Measurements from ENCODE around the gene ARHGAP26. TPM values are rescaled to one million over a fixed set of nuclear protein-coding genes. Genes with fewer than 3 reads are reported as not detected.
A peak's percentile ranks its signal among the peaks of the same experiment; 100 is the strongest.
"Not testable (repeated sequence)": the region's sequence is repeated elsewhere in the genome, so short reads cannot be mapped to it uniquely, and the experiment has no call there.

The ARHGAP26 gene
- total RNA-seq, 1 donor from 2014 or later = 42.1 TPM

- H3K27ac ChIP-seq = no peak overlapping the region
- DNase-seq (no peak), ATAC-seq (peak; percentile 35 to 59)
- no peaks in the 10 kb centered on the region for H3K9me3 ChIP-seq
- intact Hi-C loops (cut with DNase I) = no loop called here
- no peaks in the 10 kb centered on the region for H3K4me1 ChIP-seq
- H3K27me3 ChIP-seq (ENCODE audit: low read depth) = no peaks in the 10 kb centered on the region
- H3K4me3 ChIP-seq = no peak overlapping the region
- H3K36me3 ChIP-seq = no peaks in the 10 kb centered on the region
- no peak for TF ChIP-seq CTCF (IDR thresholded peaks at IDR 0.05)
These were observed 224.0 kb downstream of the ARHGAP26 start for GRCh38 chr5:142994218-142994617.

GRCh38 chr5:142995621-142996020, 225.4 kb downstream of the ARHGAP26 start:
- H3K36me3 ChIP-seq; H3K27ac ChIP-seq; H3K9me3 ChIP-seq; H3K4me1 ChIP-seq; H3K27me3 ChIP-seq (ENCODE audit: low read depth); H3K4me3 ChIP-seq; DNase-seq; intact Hi-C loops (cut with DNase I); ATAC-seq: not testable (repeated sequence)

GRCh38 chr5:142997591-142997990, 227.4 kb downstream of the ARHGAP26 start:
- no peak for TF ChIP-seq CTCF (IDR thresholded peaks at IDR 0.05)
- no peak overlapping the region for H3K4me3 ChIP-seq
- intact Hi-C loops (cut with DNase I) = no loop called here
- no peak for DNase-seq
- H3K36me3 ChIP-seq = no peaks in the 10 kb centered on the region
- H3K27ac ChIP-seq = no peak overlapping the region
- H3K4me1 ChIP-seq = peaks cover 17% of the 10 kb centered on the region
- no peaks in the 10 kb centered on the region for H3K27me3 ChIP-seq (ENCODE audit: low read depth)
- H3K9me3 ChIP-seq = no peaks in the 10 kb centered on the region
- ATAC-seq = no peak

DNA sequence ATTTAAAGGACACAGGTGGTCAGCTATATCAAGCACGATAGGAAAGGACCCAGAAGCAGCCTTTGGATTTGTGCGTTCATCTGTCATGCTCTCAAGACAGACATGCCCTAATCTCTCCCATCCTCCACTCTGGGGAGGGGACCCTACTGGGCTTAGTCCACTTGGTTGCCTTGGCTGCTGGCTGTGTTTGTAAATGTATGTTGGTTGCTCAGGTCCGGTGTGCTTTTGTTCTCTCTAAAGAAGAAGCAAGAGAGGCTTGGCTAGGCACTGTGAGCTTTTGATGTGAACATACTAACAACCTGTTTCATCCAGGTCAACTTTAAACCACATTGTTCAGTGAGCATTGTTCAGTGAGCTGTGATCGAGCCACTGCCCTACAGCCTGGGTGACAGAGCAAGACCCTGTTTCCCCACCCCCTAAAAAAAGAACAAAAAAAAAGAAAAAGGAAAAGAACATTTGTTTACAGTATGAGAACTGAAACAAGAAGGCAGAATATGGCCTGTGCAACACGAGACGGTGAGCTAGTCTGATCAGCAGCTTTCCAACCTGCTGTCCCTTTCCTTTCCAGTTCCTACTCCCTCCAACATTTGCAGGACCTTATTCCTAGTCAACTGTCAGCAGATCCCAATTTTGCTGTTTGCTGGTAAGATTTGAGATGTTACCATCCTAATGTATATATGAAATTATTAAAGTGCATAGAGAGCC, 228.3 kb downstream of the ARHGAP26 start:
- Histone ChIP-seq H3K36me3 (no peaks in the 10 kb centered on the region), H3K4me3 (no peak overlapping the region), H3K27ac (no peak overlapping the region), H3K9me3 (no peaks in the 10 kb centered on the region), H3K4me1 (peaks cover 25% of the 10 kb centered on the region), H3K27me3 (ENCODE audit: low read depth) (no peaks in the 10 kb centered on the region)
- intact Hi-C loops (cut with DNase I) = no loop called here
- ATAC-seq = no peak
- no peak for DNase-seq
- no peak for TF ChIP-seq CTCF (IDR thresholded peaks at IDR 0.05)

DNA sequence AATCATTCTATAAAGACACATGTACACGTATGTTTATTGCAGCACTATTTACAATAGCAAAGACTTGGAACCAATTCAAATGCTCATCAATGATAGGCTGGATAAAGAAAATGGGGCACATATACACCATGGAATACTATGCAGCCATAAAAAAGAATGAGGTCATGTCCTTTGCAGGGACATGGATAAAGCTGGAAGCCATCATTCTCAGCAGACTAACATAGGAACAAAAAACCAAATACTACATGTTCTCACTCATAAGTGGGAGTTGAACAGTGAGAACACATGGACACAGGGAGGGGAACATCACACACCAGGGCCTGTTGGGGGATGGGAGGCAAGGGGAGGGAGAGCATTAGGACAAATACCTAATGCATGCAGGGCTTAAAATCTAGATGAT, 230.4 kb downstream of the ARHGAP26 start:
- H3K4me1 ChIP-seq = peaks cover 43% of the 10 kb centered on the region
- DNase-seq; H3K4me3 ChIP-seq; H3K36me3 ChIP-seq; ATAC-seq; H3K27ac ChIP-seq; intact Hi-C loops (cut with DNase I); H3K9me3 ChIP-seq; H3K27me3 ChIP-seq (ENCODE audit: low read depth): not testable (repeated sequence)

- DNase-seq (no peak), ATAC-seq (peak; percentile 25 to 53)
- intact Hi-C loops (cut with DNase I) = no loop called here
- H3K27me3 ChIP-seq (ENCODE audit: low read depth) = no peaks in the 10 kb centered on the region
- H3K4me1 ChIP-seq = peaks cover 55% of the 10 kb centered on the region
- H3K27ac ChIP-seq = peak overlapping the region; percentile 82
- no peaks in the 10 kb centered on the region for H3K36me3 ChIP-seq
- H3K9me3 ChIP-seq = no peaks in the 10 kb centered on the region
- no peak overlapping the region for H3K4me3 ChIP-seq
- no peak for TF ChIP-seq CTCF (IDR thresholded peaks at IDR 0.05)
These were observed 231.7 kb downstream of the ARHGAP26 start for GRCh38 chr5:143001764-143002351.
